GM18858 (cell line): Measurements from ENCODE around the gene TYW1B.
A peak's percentile ranks its signal among the peaks of the same experiment; 100 is the strongest.
"Not testable (repeated sequence)": the region's sequence is repeated elsewhere in the genome, so short reads cannot be mapped to it uniquely, and the experiment has no call there.

Experiments
- ATAC-seq: cut with Tn5 transposase; IDR thresholded peaks from one replicate; pipeline ENCODE4 v1.9.1; 2021; ENCODE audit not compliant: unreplicated experiment

Gene TYW1B

GRCh38 chr7:72705693-72706092, 122.3 kb downstream of the TYW1B start:
- not testable (repeated sequence) for ATAC-seq

- no peak for ATAC-seq
Measured at GRCh38 chr7:72704894-72705293, 123.1 kb downstream of the TYW1B start.

- not testable (repeated sequence) for ATAC-seq
Measured at GRCh38 chr7:72700548-72700947, 127.5 kb downstream of the TYW1B start.

GRCh38 chr7:72697066-72697465, 130.9 kb downstream of the TYW1B start:
- not testable (repeated sequence) for ATAC-seq

- ATAC-seq, result not testable (repeated sequence)
Measured at GRCh38 chr7:72696643-72697042, 131.4 kb downstream of the TYW1B start.

- not testable (repeated sequence) for ATAC-seq
Measured at GRCh38 chr7:72695482-72695881, 132.5 kb downstream of the TYW1B start.

GRCh38 chr7:72691442-72691841, 136.6 kb downstream of the TYW1B start:
- not testable (repeated sequence) for ATAC-seq

- ATAC-seq, result not testable (repeated sequence)
Measured at GRCh38 chr7:72690177-72690576, 137.8 kb downstream of the TYW1B start.

- not testable (repeated sequence) for ATAC-seq
Measured at GRCh38 chr7:72689344-72689743, 138.7 kb downstream of the TYW1B start.

- ATAC-seq, result not testable (repeated sequence)
Measured at GRCh38 chr7:72681211-72681610, 146.8 kb downstream of the TYW1B start.

- ATAC-seq, result peak; percentile 58
Measured at GRCh38 chr7:72676880-72677279, 151.1 kb downstream of the TYW1B start.

- not testable (repeated sequence) for ATAC-seq
Measured at GRCh38 chr7:72676086-72676690, 151.8 kb downstream of the TYW1B start.

GRCh38 chr7:72675686-72676085, 152.3 kb downstream of the TYW1B start:
- not testable (repeated sequence) for ATAC-seq

- ATAC-seq, result no peak
Measured at GRCh38 chr7:72674394-72674793, 153.6 kb downstream of the TYW1B start.

GRCh38 chr7:72670850-72671249, 157.2 kb downstream of the TYW1B start:
- not testable (repeated sequence) for ATAC-seq

GRCh38 chr7:72668435-72668834, 159.6 kb downstream of the TYW1B start:
- not testable (repeated sequence) for ATAC-seq

- not testable (repeated sequence) for ATAC-seq
Measured at GRCh38 chr7:72667049-72667448, 161.0 kb downstream of the TYW1B start.

GRCh38 chr7:72648574-72648973, 179.4 kb downstream of the TYW1B start:
- ATAC-seq, result not testable (repeated sequence)

GRCh38 chr7:72643708-72644107, 184.3 kb downstream of the TYW1B start:
- ATAC-seq, result not testable (repeated sequence)

- not testable (repeated sequence) for ATAC-seq
Measured at GRCh38 chr7:72641485-72642248, 186.3 kb downstream of the TYW1B start.

GRCh38 chr7:72640740-72641139, 187.3 kb downstream of the TYW1B start:
- peak; percentile 65 for ATAC-seq

GRCh38 chr7:72635273-72635908, 192.6 kb downstream of the TYW1B start:
- ATAC-seq, result not testable (repeated sequence)
